Activated naive CD8-positive, alpha-beta T cell treated with anti-CD3 and anti-CD28 coated beads, Interleukin-2, amount 10 ng/mL, durations not matched to agents 7 days and 5 days (primary cell): ENCODE measurements around the gene LYRM2. TPM values are rescaled to one million over a fixed set of nuclear protein-coding genes. Genes with fewer than 3 reads are reported as not detected.
A peak's percentile ranks its signal among the peaks of the same experiment; 100 is the strongest.

Experiments
- ATAC-seq: fragments of 150-1000 bp; cut with Tn5 transposase; one replicate; pipeline ENCODE4 v1.10.0; 2021; ENCODE audit warnings: low read depth, moderate library complexity
- POLR2A ChIA-PET: fragments of 350-600 bp; sonication (Branson Sonifier 250); formaldehyde crosslinking; loops from one replicate; lab custom pipeline; 2021; ENCODE audit warnings: antibody characterized with exemption; lab: Charles Lee
- DNase-seq: peaks from one replicate; pipeline ENCODE4 v3.0.0; 2021
- H3K27ac Mint-ChIP-seq: one replicate; pipeline ENCODE4 v1.8.0; 2022; ENCODE audit warnings: mild to moderate bottlenecking, mixed read lengths
- H3K27me3 Mint-ChIP-seq: one replicate; pipeline ENCODE4 v1.8.0; 2022; ENCODE audit warnings: mild to moderate bottlenecking, moderate library complexity, mixed read lengths
- H3K36me3 Mint-ChIP-seq: one replicate; pipeline ENCODE4 v1.8.0; 2021; ENCODE audit warnings: mild to moderate bottlenecking, mixed read lengths
- H3K4me1 Mint-ChIP-seq: one replicate; pipeline ENCODE4 v1.8.0; 2021; ENCODE audit warnings: mixed read lengths
- H3K4me3 Mint-ChIP-seq: one replicate; pipeline ENCODE4 v1.8.0; 2022; ENCODE audit warnings: mild to moderate bottlenecking, moderate library complexity, mixed read lengths
- H3K9me3 Mint-ChIP-seq: one replicate; pipeline ENCODE4 v1.8.0; 2021; ENCODE audit warnings: mixed read lengths
- total RNA-seq, 2 experiments: library from RNA; stranded (reverse); gene quantifications; one replicate each; pipeline ENCODE4 v1.2.3, GENCODE V29; 2021

Gene LYRM2
- total RNA-seq, 2 experiments from 2014 or later, result 32.0 to 36.8 TPM

GRCh38 chr6:89599727-89600126, 38.8 kb downstream of the LYRM2 start:
- POLR2A ChIA-PET, result no interaction called here
- DNase-seq, result no peak
- Mint-ChIP-seq H3K4me1 (peaks cover 43% of the 10 kb centered on the region), H3K9me3 (peaks cover 2% of the 10 kb centered on the region), H3K36me3 (peaks cover 24% of the 10 kb centered on the region), H3K27ac (no peak overlapping the region), H3K4me3 (no peak overlapping the region), H3K27me3 (no peaks in the 10 kb centered on the region)
- no peak for ATAC-seq

GRCh38 chr6:89597988-89598387, 40.6 kb downstream of the LYRM2 start:
- DNase-seq (no peak), ATAC-seq (peak; percentile 32)
- POLR2A ChIA-PET, result interaction anchor here (1.5 kb wide), 1 partner anchor 40 kb away, joined by 8 read pairs; the partner anchor contains the start of gene LYRM2
- Mint-ChIP-seq H3K27me3 (no peaks in the 10 kb centered on the region), H3K27ac (peak overlapping the region; percentile 87), H3K4me1 (peaks cover 45% of the 10 kb centered on the region), H3K36me3 (peaks cover 25% of the 10 kb centered on the region), H3K9me3 (peaks cover 2% of the 10 kb centered on the region), H3K4me3 (peak overlapping the region; percentile 68)

GRCh38 chr6:89597372-89597771, 41.2 kb downstream of the LYRM2 start:
- Mint-ChIP-seq H3K36me3 (peaks cover 25% of the 10 kb centered on the region), H3K27ac (peak overlapping the region; percentile 87), H3K9me3 (peaks cover 2% of the 10 kb centered on the region), H3K27me3 (no peaks in the 10 kb centered on the region), H3K4me3 (peak overlapping the region; percentile 59), H3K4me1 (peaks cover 45% of the 10 kb centered on the region)
- POLR2A ChIA-PET, result interaction anchor here (0.5 kb wide), 1 partner anchor 343 kb away, joined by 3 read pairs; no protein-coding TSS in a partner anchor
- ATAC-seq (peak; percentile 31), DNase-seq (no peak)

- peak overlapping the region; percentile 93 for H3K27ac Mint-ChIP-seq
- DNase-seq (no peak), ATAC-seq (peak; percentile 62)
- H3K36me3 Mint-ChIP-seq, result peaks cover 25% of the 10 kb centered on the region
- peaks cover 41% of the 10 kb centered on the region for H3K4me1 Mint-ChIP-seq
- H3K4me3 Mint-ChIP-seq, result peak overlapping the region; percentile 53
- POLR2A ChIA-PET, result no interaction called here
- peaks cover 3% of the 10 kb centered on the region for H3K27me3 Mint-ChIP-seq
- H3K9me3 Mint-ChIP-seq, result peaks cover 2% of the 10 kb centered on the region
Measured at GRCh38 chr6:89596484-89596883, 42.1 kb downstream of the LYRM2 start.

GRCh38 chr6:89596056-89596455, 42.5 kb downstream of the LYRM2 start:
- no peak for DNase-seq
- Mint-ChIP-seq H3K4me1 (peaks cover 41% of the 10 kb centered on the region), H3K4me3 (peak overlapping the region; percentile 53), H3K27ac (peak overlapping the region; percentile 93), H3K27me3 (peaks cover 3% of the 10 kb centered on the region), H3K36me3 (peaks cover 25% of the 10 kb centered on the region), H3K9me3 (peaks cover 2% of the 10 kb centered on the region)
- peak; percentile 81 for ATAC-seq
- POLR2A ChIA-PET, result no interaction called here

- ATAC-seq, result no peak
- Mint-ChIP-seq H3K27me3 (peaks cover 3% of the 10 kb centered on the region), H3K27ac (peak overlapping the region; percentile 14), H3K9me3 (no peaks in the 10 kb centered on the region), H3K4me1 (peaks cover 16% of the 10 kb centered on the region), H3K36me3 (peaks cover 15% of the 10 kb centered on the region), H3K4me3 (no peak overlapping the region)
- POLR2A ChIA-PET, result no interaction called here
- DNase-seq, result no peak
Measured at GRCh38 chr6:89591745-89592144, 46.8 kb downstream of the LYRM2 start.

GRCh38 chr6:89590133-89590532, 48.4 kb downstream of the LYRM2 start:
- no peaks in the 10 kb centered on the region for H3K9me3 Mint-ChIP-seq
- no peak overlapping the region for H3K4me3 Mint-ChIP-seq
- DNase-seq (no peak), ATAC-seq (no peak)
- H3K27ac Mint-ChIP-seq, result no peak overlapping the region
- POLR2A ChIA-PET, result no interaction called here
- peaks cover 7% of the 10 kb centered on the region for H3K27me3 Mint-ChIP-seq
- peaks cover 3% of the 10 kb centered on the region for H3K4me1 Mint-ChIP-seq
- peaks cover 5% of the 10 kb centered on the region for H3K36me3 Mint-ChIP-seq

GRCh38 chr6:89589297-89590025, 49.1 kb downstream of the LYRM2 start:
- no peak overlapping the region for H3K27ac Mint-ChIP-seq
- no peaks in the 10 kb centered on the region for H3K9me3 Mint-ChIP-seq
- H3K27me3 Mint-ChIP-seq, result peaks cover 7% of the 10 kb centered on the region
- H3K36me3 Mint-ChIP-seq, result peaks cover 3% of the 10 kb centered on the region
- DNase-seq (no peak), ATAC-seq (no peak)
- no peak overlapping the region for H3K4me3 Mint-ChIP-seq
- peaks cover 5% of the 10 kb centered on the region for H3K4me1 Mint-ChIP-seq
- POLR2A ChIA-PET, result no interaction called here

GRCh38 chr6:89585154-89585553, 53.4 kb downstream of the LYRM2 start:
- POLR2A ChIA-PET, result no interaction called here
- peaks cover 9% of the 10 kb centered on the region for H3K27me3 Mint-ChIP-seq
- DNase-seq, result no peak
- no peaks in the 10 kb centered on the region for H3K9me3 Mint-ChIP-seq
- no peak for ATAC-seq
- H3K27ac Mint-ChIP-seq, result no peak overlapping the region
- peaks cover 7% of the 10 kb centered on the region for H3K4me1 Mint-ChIP-seq
- H3K36me3 Mint-ChIP-seq, result peaks cover 5% of the 10 kb centered on the region
- no peak overlapping the region for H3K4me3 Mint-ChIP-seq

- Mint-ChIP-seq H3K27ac (no peak overlapping the region), H3K36me3 (peaks cover 5% of the 10 kb centered on the region), H3K4me1 (peaks cover 5% of the 10 kb centered on the region), H3K4me3 (no peak overlapping the region), H3K9me3 (no peaks in the 10 kb centered on the region), H3K27me3 (peaks cover 9% of the 10 kb centered on the region)
- POLR2A ChIA-PET, result no interaction called here
- DNase-seq (no peak), ATAC-seq (no peak)
Measured at GRCh38 chr6:89584539-89584938, 54.0 kb downstream of the LYRM2 start.

- H3K36me3 Mint-ChIP-seq, result peaks cover 5% of the 10 kb centered on the region
- no peak for ATAC-seq
- peaks cover 5% of the 10 kb centered on the region for H3K4me1 Mint-ChIP-seq
- no peak for DNase-seq
- no peaks in the 10 kb centered on the region for H3K9me3 Mint-ChIP-seq
- POLR2A ChIA-PET, result no interaction called here
- H3K27me3 Mint-ChIP-seq, result peaks cover 9% of the 10 kb centered on the region
- no peak overlapping the region for H3K4me3 Mint-ChIP-seq
- H3K27ac Mint-ChIP-seq, result no peak overlapping the region
Measured at GRCh38 chr6:89583559-89583958, 55.0 kb downstream of the LYRM2 start.

GRCh38 chr6:89582669-89583325, 55.8 kb downstream of the LYRM2 start:
- Mint-ChIP-seq H3K4me1 (peaks cover 5% of the 10 kb centered on the region), H3K27ac (no peak overlapping the region), H3K9me3 (no peaks in the 10 kb centered on the region), H3K27me3 (peaks cover 9% of the 10 kb centered on the region), H3K36me3 (peaks cover 5% of the 10 kb centered on the region), H3K4me3 (no peak overlapping the region)
- ATAC-seq (no peak), DNase-seq (no peak)
- POLR2A ChIA-PET, result no interaction called here

- no peak overlapping the region for H3K4me3 Mint-ChIP-seq
- H3K27me3 Mint-ChIP-seq, result peaks cover 15% of the 10 kb centered on the region
- POLR2A ChIA-PET, result no interaction called here
- ATAC-seq, result no peak
- H3K27ac Mint-ChIP-seq, result no peak overlapping the region
- no peak for DNase-seq
- H3K36me3 Mint-ChIP-seq, result peaks cover 5% of the 10 kb centered on the region
- H3K9me3 Mint-ChIP-seq, result no peaks in the 10 kb centered on the region
- peaks cover 8% of the 10 kb centered on the region for H3K4me1 Mint-ChIP-seq
Measured at GRCh38 chr6:89581689-89582088, 56.9 kb downstream of the LYRM2 start.
